GM19452 (cell line): Measurements from ENCODE around the gene TGFB1.
A peak's percentile ranks its signal among the peaks of the same experiment; 100 is the strongest.
"Not testable (repeated sequence)": the region's sequence is repeated elsewhere in the genome, so short reads cannot be mapped to it uniquely, and the experiment has no call there.

ENCODE experiments used
- ATAC-seq: cut with Tn5 transposase; IDR thresholded peaks from one replicate; pipeline ENCODE4 v1.9.1; 2021; ENCODE audit not compliant: unreplicated experiment

The TGFB1 gene

DNA sequence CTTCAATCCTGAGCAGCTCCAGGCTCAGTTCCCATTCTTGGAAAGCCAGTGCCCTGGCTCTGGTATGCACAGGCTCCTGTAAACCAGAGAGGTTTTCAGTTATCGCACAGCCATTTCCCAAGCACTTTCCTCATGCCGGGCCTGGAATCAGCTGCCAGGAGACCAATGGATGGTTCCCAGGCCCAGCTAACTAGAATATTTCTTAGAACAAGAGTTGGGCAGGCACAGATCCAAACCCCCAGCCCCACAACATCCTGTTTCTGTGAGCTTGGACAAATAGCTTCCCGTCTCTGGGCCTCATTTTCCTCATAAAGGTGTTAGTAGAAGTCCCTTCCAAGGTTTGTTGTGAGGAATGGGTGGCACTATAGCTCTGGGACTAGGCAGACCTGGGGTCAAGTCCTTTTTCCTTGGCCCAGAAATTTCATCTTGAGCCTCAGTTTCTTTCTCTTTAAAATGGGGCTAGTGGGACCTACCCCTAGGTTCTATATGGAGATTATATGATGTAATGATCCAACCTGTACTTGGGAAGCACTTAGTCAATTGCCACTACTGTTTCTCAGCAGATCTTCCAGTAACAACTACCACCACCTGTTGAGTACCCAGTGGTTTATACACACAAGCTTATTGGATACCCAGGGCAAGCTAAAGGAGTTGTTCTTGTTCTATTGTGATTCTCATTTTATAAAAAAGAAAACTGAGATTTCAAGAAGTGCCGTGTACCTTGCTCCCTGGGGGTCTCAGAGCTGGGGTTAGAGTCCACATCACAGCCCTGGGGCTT, 48.8 kb downstream of the TGFB1 start:
- no peak for ATAC-seq

- ATAC-seq: no peak
These were observed 49.8 kb downstream of the TGFB1 start for GRCh38 chr19:41303954-41304353.

DNA sequence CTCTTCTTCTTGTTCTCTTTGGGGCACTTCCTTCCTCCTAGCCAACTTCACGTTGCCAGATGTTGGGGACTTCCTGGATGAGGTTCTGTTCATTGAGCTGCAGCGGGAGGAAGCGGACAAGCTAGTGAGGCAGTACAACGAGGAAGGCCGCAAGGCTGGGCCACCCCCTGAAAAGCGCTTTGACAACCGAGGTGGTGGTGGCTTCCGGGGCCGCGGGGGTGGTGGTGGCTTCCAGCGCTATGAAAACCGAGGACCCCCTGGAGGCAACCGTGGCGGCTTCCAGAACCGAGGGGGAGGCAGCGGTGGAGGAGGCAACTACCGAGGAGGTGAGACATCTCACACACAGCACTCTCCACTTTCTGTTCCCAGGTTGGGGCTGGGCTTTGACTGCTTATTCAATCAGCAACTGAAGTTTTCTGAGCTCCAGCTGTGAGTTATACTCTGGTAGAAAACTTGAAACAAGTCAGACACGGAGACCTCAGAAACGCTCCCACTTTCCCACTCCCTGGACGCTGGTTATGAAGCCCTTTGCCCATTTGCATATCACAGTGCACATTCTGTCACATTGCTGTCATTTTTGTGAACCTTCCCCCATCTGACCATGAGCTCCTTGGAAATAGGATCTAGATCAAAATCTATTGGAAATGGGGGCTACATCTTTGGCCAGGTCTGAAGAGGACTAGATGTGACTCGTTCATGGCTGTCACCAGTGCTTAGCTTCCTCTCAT, 50.9 kb downstream of the TGFB1 start:
- no peak for ATAC-seq

GRCh38 chr19:41300555-41300954, 53.2 kb downstream of the TGFB1 start:
- ATAC-seq: no peak

DNA sequence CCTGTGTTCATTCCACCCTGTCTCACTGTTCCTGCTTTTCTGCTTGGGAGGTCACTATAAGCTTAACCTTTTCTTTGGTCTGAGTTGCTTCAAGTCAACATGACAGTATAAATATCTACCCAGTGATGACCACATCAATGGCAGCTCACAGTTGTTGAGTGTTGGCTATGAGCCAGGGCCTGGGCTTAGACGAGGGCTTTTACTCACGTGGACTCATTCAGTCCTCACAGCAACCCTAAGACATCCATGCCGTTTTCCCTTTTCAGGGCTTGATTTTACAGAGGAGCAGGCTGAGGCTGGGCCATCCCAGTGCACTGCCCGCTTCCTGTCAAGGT, 54.0 kb downstream of the TGFB1 start:
- ATAC-seq: no peak

GRCh38 chr19:41299046-41299754, 54.5 kb downstream of the TGFB1 start:
- ATAC-seq: no peak

- peak; percentile 32 for ATAC-seq
These were observed 55.3 kb downstream of the TGFB1 start for GRCh38 chr19:41298348-41298964.

GRCh38 chr19:41297628-41298347, 55.9 kb downstream of the TGFB1 start:
- ATAC-seq: peak; percentile 76

- ATAC-seq: no peak
These were observed 57.3 kb downstream of the TGFB1 start for GRCh38 chr19:41296433-41296871.

DNA sequence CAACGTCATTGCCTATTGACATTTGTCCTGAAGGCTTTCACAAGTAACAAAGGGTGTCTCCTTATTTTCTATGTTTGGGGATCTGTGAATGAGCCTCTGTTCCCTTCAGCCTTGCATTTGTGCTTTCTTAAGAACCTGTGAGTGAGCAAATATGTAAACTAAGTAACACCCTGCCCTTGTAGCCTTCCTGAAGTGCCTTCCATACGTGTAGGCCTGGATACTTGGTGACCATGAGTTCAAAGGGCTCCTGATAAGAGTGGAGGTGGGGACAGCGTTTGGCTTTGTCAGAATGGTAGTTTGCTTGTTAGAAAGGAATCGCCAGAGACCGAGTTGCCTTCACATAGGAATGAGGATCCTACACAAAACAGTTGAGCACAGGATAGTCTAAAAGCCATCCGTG, 58.2 kb downstream of the TGFB1 start:
- ATAC-seq: no peak

GRCh38 chr19:41294393-41294792, 59.3 kb downstream of the TGFB1 start:
- no peak for ATAC-seq

DNA sequence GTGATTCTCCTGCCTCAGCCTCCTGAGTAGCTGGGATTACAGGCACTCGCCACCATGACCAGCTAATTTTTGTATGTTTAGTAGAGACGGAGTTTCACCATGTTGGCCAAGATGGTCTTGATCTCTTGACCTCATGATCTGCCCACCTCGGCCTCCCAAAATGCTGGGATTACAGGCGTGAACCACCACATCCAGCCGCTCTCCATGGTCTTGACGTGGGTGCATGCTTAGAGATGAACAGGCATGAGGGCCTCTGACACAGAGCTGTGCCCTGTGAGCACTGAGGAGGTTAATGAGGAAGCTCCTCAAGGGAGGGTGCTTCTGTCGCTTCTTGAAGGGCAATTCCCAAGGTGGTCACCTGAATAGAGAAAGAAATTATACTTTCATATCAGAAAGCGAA, 63.9 kb downstream of the TGFB1 start:
- ATAC-seq: not testable (repeated sequence)

GRCh38 chr19:41288673-41289530, 64.8 kb downstream of the TGFB1 start:
- ATAC-seq: no peak
